IPS-NIHi11 (cell line): ENCODE results near the gene PIP4K2B.

ENCODE experiments used
- DNase-seq: peaks from one replicate; pipeline ENCODE4 v3.0.0; 2012; ENCODE audit warnings: mixed read lengths, low spot score

Gene PIP4K2B

GRCh38 chr17:38779965-38780752 is 19.2 kb downstream of the PIP4K2B start:
- no peak for DNase-seq

GRCh38 chr17:38777641-38778250 is 21.6 kb downstream of the PIP4K2B start:
- DNase-seq = no peak

DNA sequence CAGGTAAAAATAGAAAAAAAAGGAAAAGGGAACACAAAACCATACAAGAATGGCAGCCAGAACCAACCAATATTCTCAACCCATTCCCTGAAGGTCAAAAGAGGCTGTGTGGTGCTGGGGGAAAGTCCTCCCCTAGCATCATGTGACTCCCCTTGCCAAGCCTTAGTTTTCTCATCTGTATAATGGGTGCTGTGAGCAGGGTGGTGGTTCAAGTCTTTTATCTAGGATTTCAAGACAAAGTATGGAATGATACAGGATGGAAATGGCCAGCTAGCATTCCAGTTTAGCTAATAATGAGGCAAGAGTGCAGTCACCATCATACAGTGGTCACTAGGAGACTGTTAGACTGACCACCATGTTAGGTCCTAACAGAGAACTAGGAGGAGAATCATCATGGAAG is 26.1 kb downstream of the PIP4K2B start:
- no peak for DNase-seq

DNA sequence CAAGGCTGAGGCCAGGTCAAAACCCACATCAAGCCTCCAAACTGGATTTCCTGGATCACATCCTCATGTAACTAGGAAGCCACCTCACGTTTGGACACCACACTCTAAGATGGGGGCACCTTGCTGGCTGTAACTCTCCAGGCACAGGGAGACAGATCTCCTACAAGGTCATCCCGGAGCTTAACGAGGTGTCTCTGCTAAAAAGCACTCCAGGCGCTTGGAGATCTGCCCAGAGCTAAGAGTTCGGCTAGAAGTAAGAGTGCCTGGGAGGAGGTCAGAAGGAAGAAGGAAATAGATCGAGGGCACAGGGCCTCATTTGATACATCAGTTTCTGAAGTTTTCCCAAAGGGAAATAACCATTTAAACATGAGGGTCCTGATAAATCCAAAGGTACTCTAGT is 30.9 kb downstream of the PIP4K2B start:
- DNase-seq = no peak

DNA sequence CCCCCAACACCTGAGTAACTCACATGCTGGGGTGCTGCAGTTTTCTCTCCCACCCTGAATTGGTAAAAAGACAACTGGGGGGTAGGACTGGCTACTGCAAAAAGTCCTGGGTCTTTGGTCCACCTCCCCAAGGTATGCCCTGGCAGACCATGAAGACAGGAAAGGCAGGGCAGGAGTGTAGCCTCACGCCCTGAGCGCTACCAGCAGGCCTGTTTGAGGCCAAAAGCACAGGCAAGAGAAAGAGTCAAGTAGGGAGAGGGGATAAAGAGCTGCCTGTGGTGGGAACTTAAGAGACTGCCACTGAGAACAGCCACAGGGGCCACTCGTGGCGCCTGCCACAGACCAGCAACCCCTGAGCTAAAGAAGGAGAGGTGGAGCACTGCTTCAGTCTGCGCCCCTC is 33.0 kb downstream of the PIP4K2B start:
- DNase-seq = no peak

GRCh38 chr17:38762231-38762630 is 37.1 kb downstream of the PIP4K2B start:
- DNase-seq = no peak

GRCh38 chr17:38761612-38762011 is 37.7 kb downstream of the PIP4K2B start:
- peak; percentile 78 for DNase-seq

DNA sequence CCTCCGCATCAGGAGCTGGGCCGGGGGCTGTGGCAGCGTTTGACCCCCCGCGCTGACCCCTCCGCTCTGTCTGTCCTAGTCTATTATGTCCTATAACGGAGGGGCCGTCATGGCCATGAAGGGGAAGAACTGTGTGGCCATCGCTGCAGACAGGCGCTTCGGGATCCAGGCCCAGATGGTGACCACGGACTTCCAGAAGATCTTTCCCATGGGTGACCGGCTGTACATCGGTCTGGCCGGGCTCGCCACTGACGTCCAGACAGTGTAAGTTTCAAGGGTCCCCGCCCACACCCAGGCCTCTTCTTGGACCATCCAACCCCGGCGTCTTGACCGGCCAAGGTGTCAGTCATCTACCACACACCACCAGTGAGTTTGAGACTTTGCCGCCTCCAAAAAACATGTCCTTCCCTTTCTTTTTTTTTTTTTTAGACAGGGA is 46.3 kb downstream of the PIP4K2B start:
- no peak for DNase-seq

GRCh38 chr17:38752308-38753070 is 46.9 kb downstream of the PIP4K2B start, which contains the start of gene PSMB3:
Gene PSMB3, plus strand, starts transcription at chr17:38752741. Its CDS starts 86 bp downstream, at chr17:38752827.
- peak; percentile 96 for DNase-seq

GRCh38 chr17:38751808-38752307 is 47.5 kb downstream of the PIP4K2B start:
- peak; percentile 55 for DNase-seq

GRCh38 chr17:38751144-38751807 is 48.1 kb downstream of the PIP4K2B start:
- no peak for DNase-seq

GRCh38 chr17:38750312-38751121 is 48.8 kb downstream of the PIP4K2B start:
- no peak for DNase-seq

- DNase-seq = no peak
Measured at GRCh38 chr17:38750044-38750311, 49.4 kb downstream of the PIP4K2B start.

GRCh38 chr17:38749223-38750043 is 49.9 kb downstream of the PIP4K2B start:
- peak; percentile 61 for DNase-seq

- no peak for DNase-seq
Measured at GRCh38 chr17:38748892-38749222, 50.5 kb downstream of the PIP4K2B start.

DNA sequence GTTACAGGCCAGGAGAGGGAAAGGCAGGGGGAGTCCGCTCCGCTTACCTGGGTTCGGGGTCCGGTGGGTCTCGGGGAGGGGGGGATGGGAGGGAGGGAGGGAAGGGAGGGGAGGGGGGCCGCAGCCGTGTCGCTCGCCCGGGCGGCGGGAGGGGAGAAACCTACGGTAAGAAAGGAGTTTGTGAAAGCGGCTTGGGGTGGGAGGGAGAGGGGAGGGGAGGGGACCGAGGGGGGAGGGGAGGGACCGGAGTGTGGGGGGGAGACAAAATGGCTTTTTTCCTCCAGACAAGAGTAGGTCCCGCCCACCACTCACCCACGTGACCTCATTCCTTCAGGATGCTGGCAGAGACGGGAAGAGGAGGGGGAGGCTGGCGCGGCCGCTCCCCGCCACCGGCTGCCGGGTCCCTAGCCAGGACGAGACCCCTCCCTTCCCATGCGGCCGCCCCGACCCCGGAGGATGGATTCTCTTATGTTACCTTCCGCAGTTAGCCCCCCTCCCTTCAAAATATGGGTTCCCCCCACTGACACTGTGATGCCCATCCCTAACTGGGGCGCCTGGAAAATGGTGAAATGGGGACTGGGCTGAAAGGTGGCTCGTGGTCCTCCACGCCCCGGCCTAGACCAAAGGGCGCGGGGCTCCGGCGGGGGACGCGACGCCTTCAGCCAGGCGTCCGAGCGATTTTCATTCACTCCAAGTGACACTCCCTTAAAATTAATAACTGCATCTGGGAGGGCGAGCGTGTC is 51.0 kb downstream of the PIP4K2B start, which contains the start of gene PCGF2:
TSS of gene PCGF2 (minus strand) at position 188 of the 743 bp plus-strand sequence. CDS start 7,934 bp downstream, outside the sequence.
- peak; percentile 67 for DNase-seq

- DNase-seq = peak; percentile 78
Measured at GRCh38 chr17:38747463-38748148, 51.8 kb downstream of the PIP4K2B start.

- no peak for DNase-seq
Measured at GRCh38 chr17:38746849-38747462, 52.4 kb downstream of the PIP4K2B start.
